Fibroblast of peridontal ligament (primary cell): ENCODE measurements around the gene SHC2.
A peak's percentile ranks its signal among the peaks of the same experiment; 100 is the strongest.
"Not testable (repeated sequence)": the region's sequence is repeated elsewhere in the genome, so short reads cannot be mapped to it uniquely, and the experiment has no call there.

Experiments
- DNase-seq: peaks from one replicate; pipeline ENCODE4 v3.0.0-alpha.2; 2010; ENCODE audit errors: extremely low read depth

Gene SHC2

DNA sequence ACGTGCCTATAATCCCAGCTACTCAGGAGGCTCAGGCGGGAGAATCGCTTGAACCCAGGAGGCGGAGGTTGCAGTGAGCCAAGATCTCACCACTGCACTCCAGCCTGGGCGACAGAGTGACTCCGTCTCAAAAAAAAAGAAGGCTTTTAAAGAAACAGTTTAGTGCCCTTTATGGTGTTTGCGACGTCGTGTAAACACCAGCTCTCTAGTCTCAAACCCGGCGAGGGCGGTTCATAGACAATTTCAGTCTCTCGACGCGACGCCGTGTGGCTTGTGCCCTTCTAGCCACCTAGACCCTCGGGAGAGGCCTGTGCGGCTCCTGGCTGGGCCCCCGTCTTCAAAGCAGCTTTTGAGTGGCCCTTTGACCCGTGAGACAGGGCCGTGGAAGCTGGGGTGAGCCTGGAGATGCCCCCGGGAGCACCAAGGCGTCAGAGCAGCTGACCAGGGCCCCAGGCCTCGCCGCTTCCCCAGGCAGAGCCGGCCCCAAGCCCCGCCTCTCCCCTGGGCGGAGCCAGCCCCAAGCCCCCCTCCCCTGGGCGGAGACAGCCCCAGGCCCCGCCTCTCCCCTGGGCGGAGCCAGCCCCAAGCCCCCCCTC lies 30.4 kb upstream of the SHC2 start:
- DNase-seq = peak; percentile 8

DNA sequence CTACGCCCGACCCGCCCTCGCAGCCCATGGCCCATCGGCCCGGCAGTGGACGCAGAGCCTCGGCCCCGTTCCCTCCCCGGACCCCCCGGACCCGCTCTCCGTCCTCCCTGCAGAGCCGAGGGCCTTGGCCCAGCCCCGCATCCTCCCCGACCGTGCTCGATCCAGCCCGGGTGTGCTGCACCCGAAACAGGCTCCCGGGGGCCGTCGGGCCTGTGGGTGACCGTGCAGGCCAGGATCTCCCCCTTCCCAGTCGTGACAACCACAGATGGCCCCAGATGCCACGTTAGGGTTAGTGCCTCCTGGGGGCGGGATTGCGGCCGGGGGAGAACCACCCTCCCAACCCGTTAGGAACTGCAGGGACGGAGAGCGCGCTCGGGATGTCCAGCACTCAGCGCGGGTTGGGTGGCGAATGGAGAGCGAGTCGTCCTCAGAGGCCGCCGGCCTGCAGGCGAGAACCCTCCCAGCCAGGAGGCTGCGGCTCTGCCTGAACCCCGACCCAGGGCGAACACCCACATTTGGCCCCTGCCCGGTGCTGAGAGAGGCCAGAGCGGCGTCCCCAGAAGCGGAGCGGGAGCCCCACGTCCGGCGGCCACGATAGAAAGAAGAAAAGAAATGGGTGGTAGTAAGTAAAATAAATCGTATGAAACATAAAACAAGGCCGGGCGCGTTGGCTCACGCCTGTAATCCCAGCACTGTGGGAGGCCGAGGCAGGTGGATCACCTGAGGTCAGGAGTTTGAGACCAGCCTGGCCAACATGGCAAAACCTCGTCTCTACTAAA lies 28.8 kb upstream of the SHC2 start:
- DNase-seq = peak; percentile 33

DNA sequence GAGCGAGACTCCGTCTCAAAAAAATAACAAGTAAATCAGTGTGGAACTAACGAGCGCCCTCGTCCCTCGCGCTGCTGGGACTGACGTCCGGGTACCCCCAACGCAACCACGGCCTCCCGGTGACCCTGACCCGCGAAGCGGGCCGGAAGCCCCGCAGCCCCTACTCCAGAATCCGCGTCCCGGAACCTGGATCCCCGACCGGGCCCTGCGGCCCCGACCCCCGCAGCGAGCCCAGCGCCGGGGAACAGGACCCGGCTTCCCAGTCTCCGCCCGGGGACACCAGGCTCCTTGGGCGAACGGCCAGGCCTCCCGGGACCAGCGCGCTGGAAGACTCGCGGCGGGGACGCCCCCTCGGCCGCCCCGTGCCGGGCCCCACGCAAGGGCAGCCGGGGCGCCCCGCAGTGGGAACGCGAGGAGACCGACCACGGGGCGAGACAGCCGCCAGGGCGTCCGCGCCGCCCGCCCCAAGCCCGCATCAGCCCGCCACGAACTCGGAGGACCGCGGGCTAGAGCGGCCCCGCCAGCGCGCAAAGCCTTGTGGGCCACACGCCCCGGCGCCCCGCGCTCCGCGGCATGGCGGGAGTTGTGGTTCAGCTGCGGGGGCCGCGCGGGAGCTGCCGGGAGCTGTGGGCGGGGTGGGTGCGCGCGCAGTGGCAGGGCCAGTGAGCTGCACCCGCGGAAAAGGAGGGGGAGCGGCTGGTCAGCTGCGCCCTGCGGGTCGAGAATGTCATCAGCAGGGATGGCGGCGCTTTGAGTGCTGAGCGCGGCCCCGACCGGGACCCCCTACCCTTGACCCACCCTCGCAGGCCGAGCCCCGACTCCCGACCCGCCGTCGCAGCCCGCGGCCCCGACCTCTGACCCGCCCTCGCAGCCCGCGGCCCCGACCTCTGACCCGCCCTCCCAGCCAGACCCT lies 27.9 kb upstream of the SHC2 start:
- peak; percentile 89 for DNase-seq

DNA sequence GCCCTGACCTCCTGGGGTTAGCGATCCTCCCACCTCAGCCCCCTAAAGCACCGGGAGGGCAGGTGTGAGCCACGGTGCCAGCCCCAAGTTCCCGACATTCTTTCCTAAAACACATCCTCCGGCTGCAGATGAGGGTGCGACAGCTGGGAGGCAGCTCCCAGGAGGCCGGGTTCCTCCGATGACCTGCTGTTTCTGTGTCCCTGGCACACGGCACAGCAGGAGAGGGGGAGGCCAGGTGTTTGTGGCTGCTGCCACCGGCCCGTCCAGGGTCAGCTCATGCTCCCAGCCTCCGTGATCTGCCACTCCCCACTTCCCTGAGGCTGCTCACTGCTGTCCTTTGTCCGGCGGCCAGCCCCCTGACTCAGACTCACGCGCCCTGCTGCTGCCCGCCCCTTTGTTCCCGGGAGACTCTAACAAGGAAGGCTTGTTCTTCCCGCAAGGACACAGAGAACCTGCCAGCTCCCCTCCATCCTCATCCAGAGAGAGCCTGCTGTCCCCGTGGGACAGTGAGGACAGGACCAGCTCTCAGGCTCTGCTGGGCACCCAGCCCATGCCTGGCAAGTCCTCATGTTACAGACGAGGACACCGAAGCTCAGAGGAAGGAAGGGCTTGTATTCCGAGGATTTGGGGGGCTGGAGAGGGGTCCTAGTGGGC lies 24.9 kb upstream of the SHC2 start:
- DNase-seq = no peak

DNA sequence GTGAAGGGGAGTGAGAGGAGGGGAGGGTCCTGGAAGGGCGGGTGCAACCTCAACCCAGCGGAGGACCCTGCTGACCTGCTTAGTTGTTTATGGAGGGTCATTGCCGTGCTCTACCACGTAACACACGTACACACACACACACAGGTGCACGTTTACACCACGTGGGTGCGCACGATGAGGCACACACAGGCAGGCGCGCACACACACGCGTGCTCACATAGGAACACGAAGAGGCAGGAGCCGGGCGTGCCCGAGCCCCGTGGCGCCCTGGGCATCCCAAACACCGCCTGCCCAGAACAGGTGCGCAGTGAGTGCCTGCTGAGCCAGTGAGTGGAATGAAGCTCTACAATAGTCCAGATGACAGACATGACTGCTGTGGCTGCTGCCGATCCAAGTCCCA lies 24.2 kb upstream of the SHC2 start:
- DNase-seq = no peak

DNA sequence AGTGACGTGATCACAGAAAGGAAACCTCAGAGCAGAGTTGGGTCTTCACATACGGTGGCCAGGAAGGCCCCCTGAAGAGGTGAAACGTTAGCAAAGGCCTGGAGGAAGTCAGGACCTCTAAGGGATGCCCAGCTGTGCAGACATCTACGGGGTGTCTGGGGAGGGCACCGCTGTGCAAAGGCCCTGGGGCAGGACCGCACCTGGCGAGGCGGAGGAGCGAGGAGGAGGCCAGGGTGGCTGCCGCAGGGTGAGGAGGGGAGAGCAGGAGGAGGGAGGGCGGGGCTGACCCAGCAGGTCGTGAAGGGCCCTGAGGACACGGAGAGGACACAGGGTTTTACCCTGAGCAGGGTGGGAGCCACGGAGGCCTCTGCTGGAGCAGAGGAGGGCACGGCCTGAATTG lies 23.7 kb upstream of the SHC2 start:
- no peak for DNase-seq

DNA sequence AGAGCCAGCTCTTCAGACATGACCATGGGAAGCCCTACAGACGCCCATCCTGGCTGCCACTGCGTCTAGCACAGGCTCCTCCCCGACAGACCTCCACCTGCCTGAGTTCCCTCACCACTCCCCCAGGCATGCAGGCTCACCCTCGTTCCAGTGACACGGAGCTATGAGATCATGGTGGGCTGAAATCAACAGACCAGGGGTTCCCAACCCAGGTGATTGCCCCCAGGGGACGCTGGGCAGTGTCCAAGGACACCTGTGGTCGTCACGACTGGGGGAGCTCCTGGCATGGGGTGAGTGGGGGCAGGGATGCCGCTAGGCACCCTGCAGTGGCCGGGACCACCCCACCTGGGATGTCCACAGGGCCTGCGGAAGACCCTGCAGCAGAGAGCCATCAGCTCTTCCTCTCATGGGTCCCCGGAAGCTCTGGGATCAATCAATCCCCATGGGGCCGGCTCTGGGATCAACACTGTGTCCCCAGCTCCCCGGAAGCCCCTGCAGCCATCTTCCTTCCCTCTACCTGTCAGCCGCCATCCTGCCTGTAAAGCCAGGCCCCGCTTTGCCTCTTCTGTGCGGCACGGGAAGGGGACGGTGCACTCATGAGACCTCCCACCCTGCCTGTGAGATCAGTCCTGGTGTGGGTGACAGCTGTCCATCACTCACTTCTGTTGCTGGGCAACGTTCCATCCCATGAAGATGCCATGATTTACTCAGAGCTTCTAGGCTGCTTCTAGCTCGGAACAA lies 22.7 kb upstream of the SHC2 start:
- no peak for DNase-seq

DNA sequence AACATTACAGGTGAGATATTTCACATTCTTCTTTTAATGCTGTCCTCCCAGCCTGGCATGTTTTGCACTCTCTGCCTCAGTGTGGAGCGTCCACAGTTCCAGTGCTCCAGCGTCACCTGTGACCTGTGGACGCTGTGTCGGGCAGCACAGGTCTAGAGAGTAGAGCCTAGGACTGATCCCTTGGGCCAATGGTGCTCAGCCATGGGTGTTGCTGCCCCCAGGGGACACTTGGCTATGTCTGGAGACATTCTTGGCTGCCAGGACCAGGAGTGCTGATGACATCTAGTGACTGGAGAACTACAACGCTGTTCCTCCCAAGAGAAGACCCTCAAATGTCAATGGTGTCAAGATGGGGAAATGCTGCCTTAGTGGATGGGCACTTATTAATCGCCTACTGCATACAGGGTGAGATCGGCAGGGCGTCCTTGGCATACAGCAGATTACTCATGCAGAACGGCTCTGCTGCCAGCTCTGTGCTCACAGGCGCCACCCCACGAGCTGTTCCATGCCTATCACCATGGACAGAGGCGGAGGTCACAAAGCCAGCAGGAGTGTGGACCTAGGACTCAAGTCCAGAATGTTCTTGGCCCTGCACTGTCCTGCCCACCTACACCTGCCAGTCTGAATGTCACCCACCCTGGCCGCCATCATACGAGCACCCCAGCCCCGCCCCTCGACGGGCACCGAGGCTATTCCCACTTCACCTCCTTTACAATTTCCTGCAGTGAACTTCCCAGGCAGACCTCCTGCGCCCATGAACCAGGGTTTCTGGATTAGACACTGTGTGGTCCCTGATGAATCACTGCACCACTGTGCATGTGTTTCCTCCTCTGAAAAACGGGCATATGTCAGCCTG lies 21.6 kb upstream of the SHC2 start:
- DNase-seq = no peak

DNA sequence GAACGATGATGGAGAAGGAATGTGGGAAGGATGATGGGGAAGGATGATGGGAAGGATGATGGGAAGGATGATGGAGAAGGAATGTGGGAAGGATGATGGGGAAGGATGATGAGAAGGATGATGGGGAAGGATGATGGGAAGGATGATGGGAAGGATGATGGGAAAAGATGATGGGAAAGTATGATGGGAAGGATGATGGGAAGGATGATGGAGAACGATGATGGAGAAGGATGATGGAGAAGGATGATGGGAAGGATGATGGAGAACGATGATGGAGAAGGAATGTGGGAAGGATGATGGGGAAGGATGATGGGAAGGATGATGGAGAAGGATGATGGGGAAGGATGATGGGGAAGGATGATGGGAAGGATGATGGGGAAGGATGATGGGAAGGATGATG lies 20.3 kb upstream of the SHC2 start:
- DNase-seq = not testable (repeated sequence)

DNA sequence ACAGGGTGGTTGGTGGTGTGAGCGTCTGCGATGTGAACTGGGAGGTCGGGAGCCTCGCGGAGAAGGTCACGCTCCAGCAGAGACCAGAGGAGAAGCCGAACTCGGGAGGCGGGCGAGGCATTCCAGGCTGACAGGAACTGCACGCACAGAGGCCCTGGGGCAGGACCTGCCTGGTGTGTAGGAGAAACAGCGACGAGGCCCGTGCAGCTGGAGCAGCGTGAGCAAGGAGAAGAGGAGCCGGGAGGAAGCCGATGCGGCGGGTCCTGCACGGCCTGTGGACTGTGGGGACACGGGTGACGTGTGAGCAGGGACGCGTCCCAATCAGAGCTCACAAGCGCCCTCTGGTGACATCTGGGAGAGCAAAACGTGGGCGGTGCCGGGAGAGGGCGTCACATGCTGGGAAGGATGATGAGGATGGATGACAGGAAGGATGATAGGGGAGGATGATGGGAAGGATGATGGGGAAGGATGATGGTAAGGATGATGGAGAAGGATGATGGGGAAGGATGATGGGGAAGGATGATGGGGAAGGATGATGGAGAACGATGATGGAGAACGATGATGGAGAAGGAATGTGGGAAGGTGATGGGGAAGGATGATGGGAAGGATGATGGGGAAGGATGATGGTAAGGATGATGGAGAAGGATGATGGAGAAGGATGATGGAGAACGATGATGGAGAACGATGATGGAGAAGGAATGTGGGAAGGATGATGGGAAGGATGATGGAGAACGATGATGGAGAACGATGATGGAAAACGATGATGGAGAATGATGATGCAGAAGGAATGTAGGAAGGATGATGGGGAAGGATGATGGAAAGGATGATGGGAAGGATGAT lies 19.4 kb upstream of the SHC2 start:
- peak; percentile 47 for DNase-seq

DNA sequence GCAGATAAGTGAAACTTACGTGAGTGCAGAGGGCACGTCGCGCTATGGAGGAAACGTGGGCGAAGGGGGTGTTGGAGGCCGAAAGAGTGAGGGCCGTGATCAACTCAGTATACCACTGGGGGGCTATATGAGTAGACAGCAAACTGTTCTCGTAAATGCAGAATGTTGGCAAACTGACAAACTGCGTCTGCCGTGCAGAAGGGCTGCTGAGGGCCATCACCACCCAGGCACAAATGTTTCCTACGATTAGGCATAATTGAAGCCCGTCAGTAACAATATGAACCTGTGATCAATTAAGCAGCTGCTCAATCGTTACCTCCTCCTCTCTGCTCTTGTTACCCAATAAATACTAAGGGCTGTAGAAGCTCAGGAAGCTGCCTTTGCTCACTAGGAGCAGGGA lies 18.1 kb upstream of the SHC2 start:
- no peak for DNase-seq

DNA sequence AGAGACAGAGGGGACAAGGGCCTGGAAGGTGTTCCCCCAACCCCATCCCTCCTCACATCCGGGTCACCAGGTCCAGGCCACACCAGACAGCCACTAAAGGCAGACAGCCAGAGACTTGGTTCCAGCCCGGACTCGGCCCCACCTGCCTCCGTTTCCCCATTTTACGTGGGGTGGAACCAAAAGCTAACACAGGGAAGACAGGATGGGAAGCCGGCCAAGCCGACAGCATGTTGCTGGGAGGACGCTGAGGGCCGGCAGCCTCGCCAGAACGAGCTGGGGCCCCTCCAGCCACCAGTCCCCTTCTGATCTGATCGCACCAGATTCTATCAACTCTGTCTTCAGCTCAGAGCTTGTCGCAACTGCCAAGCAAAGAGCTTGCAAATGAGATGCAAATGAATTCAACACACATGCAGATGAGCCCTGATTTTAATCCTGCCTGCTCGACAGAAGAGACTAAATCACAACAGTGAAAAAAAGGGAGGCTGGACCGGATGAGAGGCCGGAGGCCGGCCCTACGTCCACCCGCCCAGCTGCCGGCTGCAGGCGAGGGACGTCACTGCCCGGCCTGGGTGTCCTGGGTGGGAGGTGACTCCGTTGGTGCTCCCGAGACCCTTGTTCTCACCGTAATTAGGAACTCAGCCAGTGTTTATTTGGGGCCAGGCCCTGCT lies 17.5 kb upstream of the SHC2 start:
- DNase-seq = no peak

DNA sequence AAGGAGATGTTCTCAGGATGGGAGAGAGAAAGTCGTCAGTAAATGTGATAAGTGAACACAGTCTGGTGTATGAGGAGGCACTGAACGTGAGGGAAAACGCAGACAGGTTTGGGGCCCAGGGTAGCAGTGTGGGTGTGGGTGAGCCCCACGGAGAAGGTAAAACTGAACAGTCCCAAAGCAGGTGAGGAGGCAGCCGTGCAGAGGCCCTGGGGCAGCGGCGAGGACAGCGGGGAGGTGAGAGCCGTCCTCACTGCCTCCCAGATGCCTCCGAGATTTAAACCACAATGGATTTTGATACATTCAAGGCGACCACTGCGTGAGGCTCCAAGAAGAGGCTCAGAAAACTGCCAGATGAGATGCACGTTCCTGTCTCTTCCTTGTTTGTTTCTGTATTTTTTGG lies 14.5 kb upstream of the SHC2 start:
- DNase-seq = no peak

DNA sequence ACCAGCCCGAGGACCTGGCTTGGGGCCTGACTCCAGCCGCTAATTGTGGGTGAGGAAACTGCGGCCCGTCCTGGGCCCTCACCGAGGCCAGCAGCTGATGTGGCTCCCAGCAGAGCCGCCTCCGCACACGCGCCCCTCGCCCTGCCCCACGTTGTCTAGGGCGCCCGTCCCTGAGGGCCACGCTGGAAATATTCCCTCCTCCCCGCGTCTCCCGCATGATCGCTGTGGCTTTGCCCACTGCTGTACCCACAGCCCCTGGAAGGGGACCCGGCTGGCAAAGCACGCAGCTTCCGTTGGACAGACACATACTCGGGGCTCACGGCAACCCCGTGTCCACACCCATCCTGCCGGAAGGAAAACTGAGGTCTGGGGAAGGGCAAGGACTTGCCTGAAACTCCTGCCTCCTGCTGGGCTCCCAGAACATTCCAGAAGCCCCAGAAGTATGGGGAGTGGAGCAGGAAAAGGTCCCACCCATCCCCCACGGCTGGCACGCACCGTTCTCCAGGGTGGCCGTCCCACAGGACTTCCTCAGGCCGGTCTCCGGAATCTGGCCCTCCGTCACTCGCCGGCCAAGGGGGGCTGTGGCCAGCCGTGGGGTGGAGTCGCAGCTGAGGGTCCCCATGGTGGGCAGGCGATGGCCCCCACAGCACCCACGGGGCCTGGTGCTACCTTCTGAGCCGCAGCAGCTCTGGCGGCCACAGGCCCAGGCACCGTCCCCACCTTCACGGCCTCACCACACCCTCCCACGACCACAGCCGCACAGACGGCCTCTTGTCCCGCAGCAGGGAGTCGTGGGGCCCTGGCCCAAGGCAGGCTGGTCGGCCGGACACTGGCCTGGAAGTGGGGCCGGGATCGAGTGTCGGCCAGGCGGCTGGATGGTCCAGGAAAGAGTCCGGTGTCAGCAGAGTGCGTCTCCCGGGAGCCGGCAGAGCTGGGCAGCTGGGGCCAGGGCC lies 13.6 kb upstream of the SHC2 start:
- DNase-seq = no peak

DNA sequence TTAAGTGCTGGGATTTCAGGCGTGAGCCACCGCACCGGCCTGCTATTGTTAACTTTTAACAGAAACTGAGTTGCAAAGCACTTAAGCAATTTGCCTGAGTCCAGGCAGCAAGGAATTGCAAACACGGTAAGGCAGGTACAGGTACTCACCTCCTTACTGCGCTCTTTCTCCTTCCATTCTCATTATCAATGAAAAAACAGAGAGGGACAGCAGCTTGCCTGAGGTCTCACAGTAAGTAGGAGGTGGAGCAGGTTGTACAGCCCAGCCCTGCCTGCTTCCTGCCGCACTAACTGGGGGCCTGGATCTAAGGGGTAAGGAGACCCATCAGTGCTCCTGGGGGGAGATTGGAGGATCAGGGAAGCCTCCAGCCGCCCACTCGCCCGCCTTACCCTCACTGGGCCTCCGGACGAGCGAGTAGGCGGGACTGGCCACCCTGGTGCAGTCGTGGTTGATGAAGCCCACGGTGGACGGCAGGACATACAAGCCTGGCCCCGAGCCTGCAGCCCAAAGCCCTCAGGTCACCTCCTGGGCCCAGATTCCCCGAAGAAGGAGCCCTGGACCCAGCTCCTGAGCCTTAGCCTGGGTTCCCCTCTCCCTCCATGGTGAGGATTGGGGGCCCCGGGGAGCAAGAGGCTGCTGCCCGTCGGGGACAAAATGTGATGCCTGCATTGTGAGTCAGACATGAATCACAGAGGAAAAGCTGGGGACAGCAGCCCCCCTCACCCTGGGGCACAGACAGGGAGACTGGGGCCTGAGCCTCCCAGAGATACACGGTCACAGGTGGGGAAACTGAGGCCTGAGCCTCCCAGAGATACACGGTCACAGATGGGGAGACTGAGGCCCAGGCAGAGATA lies 11.4 kb upstream of the SHC2 start:
- DNase-seq = no peak

DNA sequence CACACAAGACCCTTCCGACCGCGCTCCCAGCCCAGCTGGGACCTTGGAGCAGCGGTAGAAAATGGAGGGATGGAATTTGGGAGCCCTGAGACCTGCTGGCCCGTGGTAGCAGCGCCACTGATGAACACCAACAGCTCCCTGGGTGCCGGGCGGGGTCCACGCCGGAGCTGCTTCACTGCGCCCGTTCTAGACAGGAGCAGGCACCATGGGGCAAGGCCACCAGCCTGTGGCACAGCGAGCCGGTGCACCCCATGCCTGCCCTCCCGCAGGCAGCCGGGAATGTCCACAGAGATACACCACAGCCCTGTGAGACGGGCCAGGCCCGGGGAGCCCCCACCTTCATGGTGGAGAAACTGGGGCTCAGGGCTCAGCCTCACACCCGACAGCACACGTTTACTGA lies 9.9 kb upstream of the SHC2 start:
- DNase-seq = no peak

DNA sequence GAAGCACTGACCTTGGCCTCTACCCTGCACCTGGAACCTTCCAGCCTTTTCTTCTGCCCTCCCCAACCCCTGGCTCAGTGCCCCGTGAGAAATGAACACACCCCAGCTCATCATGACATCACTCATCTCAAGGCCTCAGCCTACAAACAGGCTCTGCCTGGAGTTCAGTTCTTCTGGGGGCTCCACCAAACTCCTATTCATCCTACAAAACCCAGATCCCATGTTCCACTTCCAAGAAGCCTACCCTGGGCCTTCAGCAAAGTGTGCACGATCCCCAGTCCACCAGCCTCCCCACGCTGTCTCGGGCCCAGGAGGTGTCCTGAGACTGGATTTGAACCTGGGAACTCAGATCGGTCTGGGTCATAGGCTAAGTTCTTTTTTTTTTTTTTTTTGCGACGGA lies 9.0 kb upstream of the SHC2 start:
- no peak for DNase-seq
